Measurements from ENCODE around the gene TDRD9. TPM values are rescaled to one million over a fixed set of nuclear protein-coding genes. Genes with fewer than 3 reads are reported as not detected.

The TDRD9 gene
- total RNA-seq, 1 donor from 2014 or later: 4.3 TPM

GRCh38 chr14:104034976-104035699, 106.9 kb downstream of the TDRD9 start:
- DNase-seq: no peak

- no peak for DNase-seq
Observed at GRCh38 chr14:104036212-104036611, 108.0 kb downstream of the TDRD9 start.

GRCh38 chr14:104037074-104037473, 108.8 kb downstream of the TDRD9 start:
- DNase-seq: no peak

- DNase-seq: no peak
Observed at GRCh38 chr14:104037903-104038302, 109.6 kb downstream of the TDRD9 start.

- no peak for DNase-seq
Observed at GRCh38 chr14:104039214-104039613, 111.0 kb downstream of the TDRD9 start.

GRCh38 chr14:104040539-104040938, 112.3 kb downstream of the TDRD9 start:
- no peak for DNase-seq

GRCh38 chr14:104041430-104042104, 113.3 kb downstream of the TDRD9 start:
- DNase-seq: no peak

GRCh38 chr14:104044016-104044415, 115.8 kb downstream of the TDRD9 start:
- no peak for DNase-seq

GRCh38 chr14:104047761-104048160, 119.5 kb downstream of the TDRD9 start:
- no peak for DNase-seq

GRCh38 chr14:104048758-104049507, 120.7 kb downstream of the TDRD9 start:
- peak; percentile 6 for DNase-seq

GRCh38 chr14:104049576-104050240, 121.5 kb downstream of the TDRD9 start:
- DNase-seq: no peak

- no peak for DNase-seq
Observed at GRCh38 chr14:104051092-104051813, 123.0 kb downstream of the TDRD9 start.

- DNase-seq: no peak
Observed at GRCh38 chr14:104054222-104054905, 126.1 kb downstream of the TDRD9 start.

- no peak for DNase-seq
Observed at GRCh38 chr14:104062281-104062680, 134.0 kb downstream of the TDRD9 start.

GRCh38 chr14:104064003-104064402, 135.7 kb downstream of the TDRD9 start:
- no peak for DNase-seq

GRCh38 chr14:104066279-104066678, 138.0 kb downstream of the TDRD9 start:
- DNase-seq: no peak

GRCh38 chr14:104066719-104067295, 138.6 kb downstream of the TDRD9 start:
- DNase-seq: no peak

- DNase-seq: no peak
Observed at GRCh38 chr14:104069541-104069940, 141.3 kb downstream of the TDRD9 start.

GRCh38 chr14:104072586-104072985, 144.3 kb downstream of the TDRD9 start:
- no peak for DNase-seq

- no peak for DNase-seq
Observed at GRCh38 chr14:104073764-104074163, 145.5 kb downstream of the TDRD9 start.

GRCh38 chr14:104075530-104076151, 147.4 kb downstream of the TDRD9 start:
- DNase-seq: peak; percentile 34

Data from dermis blood vessel endothelial cell (primary cell).